NCI-H2171 (cell line): ENCODE measurements around the gene FADS2.
"Not testable (repeated sequence)": the region's sequence is repeated elsewhere in the genome, so short reads cannot be mapped to it uniquely, and the experiment has no call there.

ENCODE experiments used
- DNase-seq: peaks from one replicate; lab custom pipeline; 2025; lab: John Stamatoyannopoulos, UW

FADS2 gene

GRCh38 chr11:61869429-61869707 lies 41.3 kb downstream of the FADS2 start:
- DNase-seq: no peak

- no peak for DNase-seq
These were observed 41.8 kb downstream of the FADS2 start for GRCh38 chr11:61869708-61870451.

GRCh38 chr11:61870541-61871031 lies 42.5 kb downstream of the FADS2 start:
- no peak for DNase-seq

- DNase-seq: peak; percentile 73
These were observed 43.1 kb downstream of the FADS2 start for GRCh38 chr11:61871158-61871597.

- DNase-seq: no peak
These were observed 45.0 kb downstream of the FADS2 start for GRCh38 chr11:61872935-61873565.

GRCh38 chr11:61873588-61874376 lies 45.7 kb downstream of the FADS2 start:
- DNase-seq: no peak

- no peak for DNase-seq
These were observed 46.3 kb downstream of the FADS2 start for GRCh38 chr11:61874377-61874809.

GRCh38 chr11:61874853-61875252 lies 46.8 kb downstream of the FADS2 start:
- no peak for DNase-seq

- DNase-seq: no peak
These were observed 47.6 kb downstream of the FADS2 start for GRCh38 chr11:61875698-61876097.

GRCh38 chr11:61879152-61879551 lies 51.1 kb downstream of the FADS2 start:
- DNase-seq: no peak

- no peak for DNase-seq
These were observed 51.9 kb downstream of the FADS2 start for GRCh38 chr11:61880031-61880430.

GRCh38 chr11:61880454-61880853 lies 52.4 kb downstream of the FADS2 start:
- DNase-seq: no peak

GRCh38 chr11:61881397-61881796 lies 53.3 kb downstream of the FADS2 start:
- no peak for DNase-seq

GRCh38 chr11:61882267-61882666 lies 54.2 kb downstream of the FADS2 start:
- not testable (repeated sequence) for DNase-seq

- DNase-seq: no peak
These were observed 54.8 kb downstream of the FADS2 start for GRCh38 chr11:61882879-61883278.

- DNase-seq: no peak
These were observed 55.2 kb downstream of the FADS2 start for GRCh38 chr11:61883327-61883726.

GRCh38 chr11:61883947-61884346 lies 55.8 kb downstream of the FADS2 start:
- no peak for DNase-seq

- DNase-seq: no peak
These were observed 57.2 kb downstream of the FADS2 start for GRCh38 chr11:61885166-61885778.

- DNase-seq: no peak
These were observed 57.9 kb downstream of the FADS2 start for GRCh38 chr11:61885784-61886580.

- DNase-seq: no peak
These were observed 58.5 kb downstream of the FADS2 start for GRCh38 chr11:61886643-61887042.

- no peak for DNase-seq
These were observed 59.9 kb downstream of the FADS2 start for GRCh38 chr11:61887839-61888494.
